Activated CD4-positive, alpha-beta T cell treated with anti-CD3 and anti-CD28 coated beads, Interleukin-2, amount 10 ng/mL, durations not matched to agents 7 days and 5 days (primary cell): Measurements from ENCODE around the gene GRM1. TPM values are rescaled to one million over a fixed set of nuclear protein-coding genes. Genes with fewer than 3 reads are reported as not detected.
"Not testable (repeated sequence)": the region's sequence is repeated elsewhere in the genome, so short reads cannot be mapped to it uniquely, and the experiment has no call there.

Source experiments
- CTCF ChIA-PET: fragments of 350-600 bp; sonication (Branson Sonifier 250); formaldehyde crosslinking; loops from one replicate; lab custom pipeline; 2021; ENCODE audit warnings: antibody characterized with exemption; lab: Charles Lee
- POLR2A ChIA-PET: fragments of 350-600 bp; sonication (Branson Sonifier 250); formaldehyde crosslinking; loops from one replicate; lab custom pipeline; 2021; ENCODE audit warnings: antibody characterized with exemption; lab: Charles Lee
- DNase-seq: peaks from one replicate; pipeline ENCODE4 v3.0.0-alpha.2; 2020
- H3K27ac Mint-ChIP-seq: one replicate; pipeline ENCODE4 v1.8.0; 2021; ENCODE audit warnings: mild to moderate bottlenecking, moderate library complexity, mixed read lengths
- H3K27me3 Mint-ChIP-seq: one replicate; pipeline ENCODE4 v1.8.0; 2021; ENCODE audit warnings: mixed read lengths
- H3K36me3 Mint-ChIP-seq: one replicate; pipeline ENCODE4 v1.8.0; 2021; ENCODE audit warnings: low read depth, mixed read lengths
- H3K4me1 Mint-ChIP-seq: one replicate; pipeline ENCODE4 v1.8.0; 2021; ENCODE audit warnings: mixed read lengths
- H3K4me3 Mint-ChIP-seq: one replicate; pipeline ENCODE4 v1.8.0; 2021; ENCODE audit warnings: mild to moderate bottlenecking, moderate library complexity, mixed read lengths
- H3K9me3 Mint-ChIP-seq: one replicate; pipeline ENCODE4 v1.8.0; 2021; ENCODE audit warnings: mixed read lengths
- total RNA-seq, 2 experiments: library from RNA; stranded (reverse); gene quantifications; one replicate each; pipeline ENCODE4 v1.2.3, GENCODE V29; 2021

GRM1 gene
- total RNA-seq, 2 experiments from 2014 or later: not detected

DNA sequence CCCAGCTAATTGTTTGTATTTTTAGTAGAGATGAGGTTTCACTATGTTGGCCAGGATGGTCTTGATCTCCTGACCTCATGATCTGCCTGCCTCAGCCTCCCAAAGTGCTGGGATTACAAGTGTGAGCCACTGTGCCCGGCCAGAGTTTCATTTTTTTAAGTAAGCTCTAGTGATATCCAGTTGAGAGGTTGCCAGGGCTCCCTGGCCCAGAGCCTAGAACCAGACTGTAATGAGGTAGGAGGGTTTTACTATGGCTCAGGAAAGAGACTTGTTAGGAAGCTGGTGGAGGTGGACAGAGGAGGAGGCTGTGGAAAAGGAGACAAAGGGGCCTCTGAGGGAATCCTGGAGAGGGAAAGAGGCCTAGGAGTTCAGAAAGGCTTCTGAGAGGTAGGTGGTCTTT is 242.3 kb downstream of the GRM1 start:
- CTCF ChIA-PET: not testable (repeated sequence)

DNA sequence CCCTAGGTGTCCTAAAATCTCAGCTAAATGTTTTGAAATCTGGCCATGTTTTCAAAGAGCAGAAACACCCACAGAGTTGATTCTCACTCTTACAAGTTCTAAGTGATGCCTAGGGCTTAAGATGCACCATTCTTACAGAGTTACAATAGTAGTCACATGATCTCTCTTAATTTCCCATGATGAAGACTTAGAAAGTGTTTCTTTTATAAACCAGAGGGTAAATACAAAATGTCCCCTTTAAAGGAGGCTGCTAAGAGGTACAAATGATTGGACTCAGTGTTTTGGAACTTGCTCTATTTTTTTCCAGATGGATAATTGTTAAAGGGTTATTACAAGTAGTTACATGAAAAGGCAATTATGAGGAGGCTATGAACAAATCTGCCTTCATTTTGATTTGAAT is 244.6 kb downstream of the GRM1 start:
- Mint-ChIP-seq H3K9me3 (no peaks in the 10 kb centered on the region), H3K4me1 (no peaks in the 10 kb centered on the region), H3K36me3 (no peaks in the 10 kb centered on the region), H3K4me3 (no peak overlapping the region), H3K27ac (no peak overlapping the region), H3K27me3 (no peaks in the 10 kb centered on the region)
- DNase-seq: no peak
- CTCF ChIA-PET: no interaction called here
- POLR2A ChIA-PET: no interaction called here

More for the DNA sequence above, 242.3 kb downstream of the GRM1 start:
- H3K27me3 Mint-ChIP-seq, POLR2A ChIA-PET, DNase-seq, H3K4me3 Mint-ChIP-seq, H3K36me3 Mint-ChIP-seq, H3K9me3 Mint-ChIP-seq, H3K27ac Mint-ChIP-seq, H3K4me1 Mint-ChIP-seq: not testable (repeated sequence)

DNA sequence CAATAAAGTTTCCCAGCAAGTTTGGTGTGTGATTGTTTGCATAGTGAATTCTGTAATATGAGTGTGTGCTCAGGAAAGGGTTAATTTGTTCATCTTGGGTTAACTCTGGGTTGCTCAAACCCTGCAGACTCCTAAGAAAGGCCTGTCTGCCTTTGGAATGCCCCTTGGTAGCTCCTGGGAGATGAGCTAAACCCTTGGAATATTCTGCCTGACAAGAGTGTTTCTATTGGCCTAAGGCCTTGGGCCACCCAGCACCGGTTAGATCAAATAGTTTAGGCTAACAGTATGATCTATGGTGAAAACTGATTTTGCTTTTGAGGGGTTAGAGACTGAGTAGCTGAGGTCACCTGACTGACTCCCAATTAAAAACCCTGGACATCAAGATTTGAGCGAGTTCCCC is 248.3 kb downstream of the GRM1 start:
- H3K4me1 Mint-ChIP-seq: no peaks in the 10 kb centered on the region
- POLR2A ChIA-PET: no interaction called here
- no peak overlapping the region for H3K27ac Mint-ChIP-seq
- no peaks in the 10 kb centered on the region for H3K9me3 Mint-ChIP-seq
- DNase-seq: no peak
- no peak overlapping the region for H3K4me3 Mint-ChIP-seq
- CTCF ChIA-PET: no interaction called here
- no peaks in the 10 kb centered on the region for H3K36me3 Mint-ChIP-seq
- no peaks in the 10 kb centered on the region for H3K27me3 Mint-ChIP-seq

DNA sequence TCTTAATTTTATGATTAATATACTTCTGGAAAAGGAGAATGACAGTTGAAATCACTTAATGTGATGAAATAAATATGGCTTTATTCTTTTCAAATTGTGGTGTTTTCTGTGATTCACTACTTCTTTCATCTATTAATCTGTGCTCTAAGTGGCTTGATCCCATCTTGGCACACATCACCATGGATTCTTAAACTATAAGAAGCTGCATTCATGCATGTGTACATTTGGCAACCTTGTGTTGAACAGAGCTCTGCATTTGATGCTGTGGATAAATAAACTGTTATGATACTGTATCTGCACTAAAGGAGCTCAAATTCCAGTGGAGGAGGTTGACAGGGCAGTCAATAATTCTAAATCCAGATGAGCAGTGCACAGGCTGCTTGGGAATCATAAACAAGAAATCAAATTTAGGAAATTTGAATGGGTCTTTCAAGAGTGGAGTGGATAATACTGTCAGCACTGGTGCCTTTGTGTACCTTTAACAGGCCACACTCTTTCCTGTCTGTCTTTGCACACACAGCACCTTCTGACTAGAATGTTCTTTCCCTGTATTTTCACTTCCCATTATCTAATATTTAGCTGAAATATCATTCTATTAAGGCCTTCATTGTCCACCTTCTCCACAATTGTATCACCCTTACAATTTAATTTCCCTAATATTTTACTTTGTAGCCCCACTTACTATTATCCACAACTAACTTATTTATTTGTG is 252.9 kb downstream of the GRM1 start:
- Mint-ChIP-seq H3K9me3 (no peaks in the 10 kb centered on the region), H3K27me3 (no peaks in the 10 kb centered on the region), H3K4me3 (no peak overlapping the region), H3K27ac (no peak overlapping the region), H3K36me3 (no peaks in the 10 kb centered on the region), H3K4me1 (no peaks in the 10 kb centered on the region)
- ChIA-PET CTCF (no interaction called here), POLR2A (no interaction called here)
- DNase-seq: no peak

DNA sequence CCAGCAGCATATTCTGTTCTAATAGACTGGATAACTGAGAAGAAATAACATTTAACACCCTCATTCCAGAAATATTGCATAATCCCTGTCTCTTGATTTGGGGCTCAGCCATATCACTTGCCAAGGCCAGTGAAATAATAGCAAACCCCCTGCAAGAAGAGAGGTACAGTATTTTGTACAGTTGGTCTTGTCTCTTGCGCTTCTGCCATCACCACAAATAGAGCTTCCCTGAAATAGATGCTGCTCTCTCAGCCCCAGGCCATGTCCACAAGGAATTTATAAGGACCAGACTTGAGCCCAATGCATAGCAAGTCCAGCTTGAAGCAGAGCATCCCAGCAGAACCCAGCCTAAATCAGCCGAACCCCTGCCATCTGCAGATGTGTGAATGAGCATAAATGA is 254.0 kb downstream of the GRM1 start:
- H3K4me3 Mint-ChIP-seq: no peak overlapping the region
- ChIA-PET CTCF (no interaction called here), POLR2A (no interaction called here)
- no peak for DNase-seq
- no peaks in the 10 kb centered on the region for H3K4me1 Mint-ChIP-seq
- no peak overlapping the region for H3K27ac Mint-ChIP-seq
- no peaks in the 10 kb centered on the region for H3K36me3 Mint-ChIP-seq
- H3K27me3 Mint-ChIP-seq: peaks cover under 1% of the 10 kb centered on the region
- H3K9me3 Mint-ChIP-seq: no peaks in the 10 kb centered on the region

DNA sequence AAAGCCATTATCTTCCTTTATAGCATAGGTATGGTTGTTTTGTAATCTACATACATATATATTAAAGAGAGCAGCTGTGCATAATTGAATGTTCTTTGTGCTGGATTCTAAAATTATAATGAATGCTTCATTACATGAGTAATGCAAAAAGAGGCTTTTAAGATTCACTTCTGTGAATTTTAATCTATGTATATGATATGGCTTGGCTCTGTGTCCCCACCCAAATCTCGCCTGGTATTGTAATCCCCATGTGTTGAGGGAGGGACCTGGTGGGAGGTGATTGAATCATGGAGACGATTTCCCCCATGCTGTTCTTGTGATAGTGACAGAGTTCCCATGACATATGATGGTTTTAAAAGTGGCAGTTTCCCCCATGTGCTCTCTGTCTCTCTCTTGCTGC is 255.4 kb downstream of the GRM1 start:
- ChIA-PET CTCF (no interaction called here), POLR2A (no interaction called here)
- H3K27me3 Mint-ChIP-seq: peaks cover 3% of the 10 kb centered on the region
- no peaks in the 10 kb centered on the region for H3K36me3 Mint-ChIP-seq
- H3K4me1 Mint-ChIP-seq: no peaks in the 10 kb centered on the region
- H3K27ac Mint-ChIP-seq: no peak overlapping the region
- no peak overlapping the region for H3K4me3 Mint-ChIP-seq
- DNase-seq: no peak
- no peaks in the 10 kb centered on the region for H3K9me3 Mint-ChIP-seq

DNA sequence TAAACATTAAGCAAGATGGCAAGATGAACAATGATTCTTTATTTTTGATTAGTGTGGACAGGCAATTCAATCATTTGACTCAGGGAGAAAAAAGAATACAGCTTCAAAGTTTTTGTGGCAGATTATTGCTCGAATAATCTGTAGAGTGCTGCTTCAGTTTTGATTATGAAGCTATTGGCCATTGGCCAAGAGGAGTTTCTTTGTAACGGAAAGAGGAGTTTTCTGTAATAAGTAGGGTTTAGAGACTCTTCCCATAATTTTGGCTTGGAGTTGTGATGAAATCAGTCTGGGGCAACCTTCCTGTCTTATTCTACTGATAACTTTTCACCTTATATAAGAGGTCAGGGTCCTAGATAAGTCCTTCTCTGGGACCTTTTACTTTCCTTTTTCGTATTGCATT is 258.1 kb downstream of the GRM1 start:
- Mint-ChIP-seq H3K36me3 (no peaks in the 10 kb centered on the region), H3K9me3 (no peaks in the 10 kb centered on the region), H3K4me1 (no peaks in the 10 kb centered on the region), H3K27ac (no peak overlapping the region), H3K4me3 (no peak overlapping the region), H3K27me3 (peaks cover 3% of the 10 kb centered on the region)
- CTCF ChIA-PET: no interaction called here
- no peak for DNase-seq
- POLR2A ChIA-PET: no interaction called here

DNA sequence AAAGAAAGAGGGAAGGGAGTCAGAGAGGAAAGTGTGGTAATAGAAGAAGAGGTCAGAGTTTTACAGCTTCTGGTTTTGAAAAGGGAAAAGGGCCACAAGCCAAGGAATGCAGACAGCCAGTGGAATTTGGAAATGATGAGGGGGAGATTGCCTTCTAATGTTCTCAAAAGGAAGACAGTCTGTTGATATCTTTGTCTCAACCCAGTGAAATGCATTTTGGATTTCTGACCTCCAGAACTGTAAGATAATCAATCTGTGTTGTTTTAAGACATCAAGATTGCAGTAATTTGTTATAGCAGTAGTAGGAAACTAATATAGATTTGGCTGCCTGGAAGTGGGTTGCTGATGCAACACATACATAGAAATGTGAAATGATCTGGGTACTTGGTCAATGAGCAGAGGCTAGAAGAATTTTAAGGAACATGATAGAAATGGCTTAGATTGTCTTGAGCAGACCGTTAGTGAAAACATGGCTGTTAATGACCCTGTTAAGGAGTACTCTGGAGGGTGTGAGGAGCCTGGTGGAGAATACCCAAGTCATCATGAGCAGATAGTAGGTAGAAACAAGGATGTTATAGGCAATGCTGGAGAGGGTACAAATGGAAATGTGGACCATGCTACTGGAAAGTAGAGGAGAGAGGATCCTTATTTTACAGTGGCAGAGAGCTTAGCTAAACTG is 259.0 kb downstream of the GRM1 start:
- no peaks in the 10 kb centered on the region for H3K9me3 Mint-ChIP-seq
- H3K4me1 Mint-ChIP-seq: no peaks in the 10 kb centered on the region
- ChIA-PET POLR2A (no interaction called here), CTCF (no interaction called here)
- peaks cover 3% of the 10 kb centered on the region for H3K27me3 Mint-ChIP-seq
- H3K27ac Mint-ChIP-seq: no peak overlapping the region
- no peak for DNase-seq
- no peaks in the 10 kb centered on the region for H3K36me3 Mint-ChIP-seq
- H3K4me3 Mint-ChIP-seq: no peak overlapping the region

DNA sequence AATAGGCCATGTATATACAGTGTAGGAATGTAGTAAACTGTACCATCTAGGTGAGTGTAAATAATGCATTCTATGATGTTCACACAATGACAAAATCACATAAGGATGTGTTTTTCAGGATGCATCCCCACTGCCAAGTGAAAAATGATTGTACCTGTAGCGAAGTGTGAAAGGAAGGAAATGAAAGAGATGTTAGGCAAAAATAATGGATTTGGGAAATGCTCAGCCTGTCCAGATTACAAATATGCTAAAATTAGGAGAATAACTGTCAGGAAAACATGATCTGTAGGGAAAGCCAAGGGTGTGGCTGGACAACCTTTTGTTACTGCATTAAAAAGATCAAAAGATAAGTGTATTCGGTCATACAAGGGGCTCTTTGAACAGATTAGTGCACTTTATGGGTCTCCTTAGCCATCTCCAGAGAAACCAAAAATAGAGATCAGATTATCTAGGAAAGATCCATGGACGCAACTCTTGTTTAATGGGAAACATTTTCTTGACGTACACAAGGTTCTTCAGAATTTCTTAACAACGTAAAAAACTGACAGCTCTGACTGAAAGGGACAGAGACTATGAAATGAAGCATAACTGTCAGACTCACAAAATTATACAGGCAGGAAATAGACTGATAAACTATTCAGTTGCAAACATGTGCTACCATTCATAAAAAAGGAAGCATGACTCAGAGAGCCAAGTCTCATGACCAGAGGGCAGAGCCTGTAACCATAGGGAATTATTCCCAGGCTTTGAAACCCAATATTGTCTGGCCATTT is 261.1 kb downstream of the GRM1 start:
- Mint-ChIP-seq H3K27ac (no peak overlapping the region), H3K9me3 (no peaks in the 10 kb centered on the region), H3K4me1 (no peaks in the 10 kb centered on the region), H3K4me3 (no peak overlapping the region), H3K27me3 (peaks cover 3% of the 10 kb centered on the region), H3K36me3 (no peaks in the 10 kb centered on the region)
- ChIA-PET POLR2A (no interaction called here), CTCF (no interaction called here)
- DNase-seq: no peak

DNA sequence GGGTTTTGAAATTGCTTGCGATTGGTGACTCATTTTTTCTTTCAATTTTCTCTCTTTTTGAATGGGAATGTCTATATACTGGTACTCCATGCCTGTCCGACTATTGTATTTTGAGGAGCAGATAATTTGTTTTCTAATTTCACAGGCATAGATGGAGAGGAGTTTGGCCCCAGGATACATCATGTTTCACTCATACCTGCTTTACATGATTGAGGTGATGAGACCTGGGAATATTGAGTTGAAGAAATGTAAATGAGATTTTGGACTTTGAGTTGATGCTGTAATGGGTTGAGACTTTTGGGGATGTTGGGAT is 261.7 kb downstream of the GRM1 start:
- ChIA-PET POLR2A (no interaction called here), CTCF (no interaction called here)
- Mint-ChIP-seq H3K27ac (no peak overlapping the region), H3K9me3 (no peaks in the 10 kb centered on the region), H3K4me1 (no peaks in the 10 kb centered on the region), H3K27me3 (peaks cover 3% of the 10 kb centered on the region), H3K36me3 (no peaks in the 10 kb centered on the region), H3K4me3 (no peak overlapping the region)
- no peak for DNase-seq

DNA sequence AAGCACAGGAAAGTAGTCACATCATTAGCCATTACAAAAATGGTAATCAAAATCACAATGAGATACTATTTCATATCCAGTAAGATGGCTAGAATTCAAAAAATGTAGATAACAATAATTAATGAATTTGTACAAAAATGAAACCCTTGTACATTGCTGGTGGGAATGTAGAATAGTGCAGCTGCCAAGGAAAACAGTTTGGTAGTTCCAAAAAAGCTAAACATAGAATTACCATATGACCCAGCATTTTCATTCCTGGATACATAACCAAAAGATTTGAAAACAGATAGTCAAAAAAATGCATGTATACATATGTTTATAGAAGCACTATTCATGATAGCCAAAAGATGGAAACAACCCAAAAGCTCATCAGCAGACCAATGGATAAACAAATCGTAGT is 263.6 kb downstream of the GRM1 start:
- no peak overlapping the region for H3K4me3 Mint-ChIP-seq
- H3K9me3 Mint-ChIP-seq: no peaks in the 10 kb centered on the region
- ChIA-PET CTCF (no interaction called here), POLR2A (interaction anchor here (0.6 kb wide), 1 partner anchor 71 kb away, joined by 6 read pairs; no protein-coding TSS in a partner anchor)
- no peak overlapping the region for H3K27ac Mint-ChIP-seq
- no peaks in the 10 kb centered on the region for H3K4me1 Mint-ChIP-seq
- peaks cover 3% of the 10 kb centered on the region for H3K27me3 Mint-ChIP-seq
- H3K36me3 Mint-ChIP-seq: no peaks in the 10 kb centered on the region
- no peak for DNase-seq

DNA sequence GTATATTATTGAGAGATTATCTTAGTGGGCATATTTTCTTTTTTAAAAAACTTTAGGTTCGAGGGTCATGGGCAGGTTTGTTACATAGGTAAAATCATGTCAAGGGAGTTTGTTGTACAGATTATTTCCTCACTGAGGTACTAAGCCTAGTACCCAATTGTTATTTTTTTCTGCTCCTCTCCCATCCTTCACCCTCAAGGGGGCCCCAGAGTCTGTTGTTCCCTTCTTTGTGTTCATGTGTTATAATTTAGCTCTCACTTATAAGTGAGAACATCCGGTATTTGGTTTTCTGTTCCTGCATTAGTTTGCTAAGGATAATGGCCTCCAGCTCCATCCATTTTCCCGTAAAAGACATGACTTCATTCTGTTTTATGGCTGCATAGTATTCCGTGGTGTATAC is 266.8 kb downstream of the GRM1 start:
- CTCF ChIA-PET: no interaction called here
- Mint-ChIP-seq H3K27me3 (no peaks in the 10 kb centered on the region), H3K27ac (no peak overlapping the region), H3K9me3 (no peaks in the 10 kb centered on the region), H3K4me3 (no peak overlapping the region), H3K4me1 (no peaks in the 10 kb centered on the region), H3K36me3 (no peaks in the 10 kb centered on the region)
- DNase-seq: no peak
- POLR2A ChIA-PET: no interaction called here

DNA sequence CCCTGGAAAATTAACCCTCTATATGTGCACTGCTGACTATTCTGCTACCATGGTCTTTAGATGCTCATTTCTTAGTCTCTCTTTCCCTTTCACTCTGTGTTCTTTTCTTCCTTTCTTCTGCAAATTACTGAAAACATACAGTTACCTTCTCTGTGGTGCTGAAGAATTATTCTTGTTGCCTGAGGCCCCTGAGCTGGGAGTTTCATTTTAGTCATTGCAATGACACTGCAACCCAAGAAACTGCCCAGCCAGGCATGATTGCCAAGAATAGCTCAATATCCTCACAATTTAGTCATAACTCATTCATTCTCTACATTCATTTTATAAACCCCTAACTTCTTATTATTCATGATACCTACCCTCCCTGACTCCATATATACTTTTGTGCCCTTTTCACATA is 269.0 kb downstream of the GRM1 start:
- Mint-ChIP-seq H3K36me3 (no peaks in the 10 kb centered on the region), H3K9me3 (no peaks in the 10 kb centered on the region), H3K27ac (no peak overlapping the region), H3K4me3 (no peak overlapping the region), H3K27me3 (no peaks in the 10 kb centered on the region), H3K4me1 (no peaks in the 10 kb centered on the region)
- DNase-seq: no peak
- CTCF ChIA-PET: no interaction called here
- POLR2A ChIA-PET: no interaction called here
